HG03175 (cell line): ENCODE measurements around the gene RPS2.
A peak's percentile ranks its signal among the peaks of the same experiment; 100 is the strongest.
"Not testable (repeated sequence)": the region's sequence is repeated elsewhere in the genome, so short reads cannot be mapped to it uniquely, and the experiment has no call there.

Experiments used
- ATAC-seq: cut with Tn5 transposase; IDR thresholded peaks from one replicate; pipeline ENCODE4 v1.9.1; 2021; ENCODE audit warnings: mild to moderate bottlenecking, moderate library complexity; ENCODE audit not compliant: unreplicated experiment

RPS2 gene

DNA sequence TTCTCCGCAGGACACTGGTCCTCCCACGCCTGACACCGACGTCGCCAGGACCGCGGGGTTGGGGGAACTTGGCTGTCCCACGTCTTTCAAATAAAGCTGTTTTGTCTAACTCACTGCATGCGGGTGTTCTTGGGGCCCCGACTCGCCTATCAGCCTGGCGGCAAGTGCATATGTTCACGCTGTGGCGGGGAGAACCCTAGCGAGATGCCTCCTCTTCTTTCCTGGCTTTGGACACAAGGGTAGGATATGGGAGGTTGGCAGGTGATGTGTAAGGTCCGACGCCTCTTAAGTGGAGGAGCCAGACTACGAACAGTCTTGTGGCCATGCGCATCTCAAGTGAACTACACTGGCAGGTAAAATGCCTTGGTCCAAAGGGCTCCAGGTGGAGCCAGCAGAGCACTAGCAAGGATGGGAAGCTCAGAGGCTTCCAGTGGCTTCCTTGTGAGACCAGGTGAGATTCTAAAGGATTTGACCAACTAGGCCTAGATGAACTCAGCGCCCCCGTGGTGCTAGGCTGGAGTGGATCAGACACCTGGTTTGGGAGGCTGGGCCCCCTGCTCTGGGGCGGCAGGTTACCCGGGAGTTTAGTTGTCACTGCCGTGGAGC is 873 bp upstream of the RPS2 start:
- no peak for ATAC-seq

DNA sequence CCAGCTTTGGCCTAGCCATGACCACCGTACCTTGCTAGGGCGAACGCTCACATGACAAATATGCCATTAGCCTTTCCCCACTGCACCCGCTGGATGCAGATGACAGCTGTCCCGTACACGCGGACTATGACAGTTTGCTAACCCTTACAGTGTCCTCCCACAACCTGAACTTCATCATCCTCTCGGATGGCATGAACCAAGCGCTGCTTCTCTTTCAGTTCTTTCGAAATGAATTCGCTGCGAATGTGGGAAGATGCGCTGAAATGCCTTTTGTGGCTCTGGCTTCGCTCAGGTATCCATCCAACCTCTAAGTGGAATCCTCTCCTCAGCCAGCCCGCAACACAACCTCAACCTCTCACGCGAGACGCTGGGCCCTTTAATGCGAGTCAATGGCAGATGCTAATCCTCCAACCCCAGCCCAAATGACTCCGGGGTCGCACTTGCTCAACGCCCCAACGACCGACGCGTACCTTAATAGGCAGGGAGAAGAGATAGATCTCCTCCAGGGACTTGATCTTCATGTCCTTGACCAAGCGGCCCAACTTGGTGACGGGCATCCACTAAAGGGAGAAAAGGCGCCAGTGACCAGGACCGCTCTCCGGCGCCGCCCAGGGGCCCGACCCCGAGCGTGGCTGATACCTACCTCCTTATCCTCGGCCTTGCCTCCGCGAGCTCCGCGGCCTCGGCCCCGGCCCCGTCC is 670 bp downstream of the RPS2 start:
- peak; percentile 5 for ATAC-seq

DNA sequence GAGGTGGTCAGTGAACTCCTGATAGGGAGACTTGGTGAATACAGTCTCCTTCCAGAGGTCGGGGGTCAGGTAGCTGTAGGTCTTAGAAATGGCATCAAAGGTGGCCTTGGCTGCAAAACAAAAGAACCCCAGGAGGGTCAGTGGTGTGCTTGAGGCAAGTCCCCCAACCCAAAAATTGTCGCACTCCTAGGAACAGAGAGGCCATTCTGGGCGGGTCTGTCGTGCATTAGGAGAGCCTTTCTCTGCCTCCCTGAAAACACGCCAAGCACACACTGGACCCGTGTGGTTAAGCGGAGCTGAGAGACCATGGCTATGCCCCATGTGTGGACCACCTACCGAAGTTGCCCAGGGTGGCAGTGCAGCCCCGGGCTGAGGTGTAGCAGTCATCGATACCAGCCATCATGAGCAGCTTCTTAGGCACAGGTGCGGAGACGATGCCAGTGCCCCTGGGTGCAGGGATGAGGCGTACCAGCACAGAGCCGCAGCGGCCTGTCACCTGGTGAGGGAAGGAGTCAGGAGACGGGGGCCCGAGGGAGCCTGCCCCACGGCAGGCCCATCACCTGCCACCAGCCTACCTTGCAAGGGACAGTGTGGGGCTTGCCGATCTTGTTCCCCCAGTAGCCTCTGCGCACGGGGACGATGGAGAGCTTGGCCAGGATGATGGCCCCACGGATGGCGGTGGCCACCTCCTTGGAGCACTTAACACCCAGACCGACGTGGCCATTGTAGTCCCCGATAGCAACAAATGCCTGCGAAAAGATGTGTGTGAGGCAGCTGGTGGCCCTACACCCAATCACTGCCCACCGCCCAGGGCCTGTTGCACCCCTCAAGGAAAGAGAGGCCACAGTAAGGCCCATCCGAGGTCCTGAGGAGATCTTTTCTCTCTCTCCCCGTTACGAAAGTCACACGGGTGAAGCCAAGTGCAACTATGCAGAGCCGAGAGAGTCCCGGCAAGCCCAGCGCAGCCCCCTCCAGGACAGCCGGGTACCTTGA is 2.2 kb downstream of the RPS2 start:
- ATAC-seq = not testable (repeated sequence)

DNA sequence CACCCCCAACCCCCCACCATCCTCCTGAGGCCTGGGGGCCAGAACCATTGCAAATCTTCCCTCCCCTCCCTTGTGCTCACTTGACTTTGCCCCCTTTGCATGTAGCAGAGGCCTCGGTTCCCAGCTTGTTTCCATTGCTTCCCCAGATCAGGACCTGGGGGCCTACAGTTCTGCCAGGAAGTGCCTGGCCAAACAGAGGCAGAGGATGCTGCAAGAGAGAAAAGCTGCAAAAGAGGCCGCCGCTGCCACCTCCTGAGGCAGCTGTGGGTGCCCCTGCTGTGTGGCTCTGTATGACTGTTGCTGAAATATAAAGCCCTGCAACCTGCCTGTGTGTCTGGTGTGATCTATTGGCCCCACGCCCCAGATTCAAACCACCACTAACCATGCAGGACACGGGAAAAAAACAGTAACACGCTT is 3.0 kb downstream of the RPS2 start:
- no peak for ATAC-seq

DNA sequence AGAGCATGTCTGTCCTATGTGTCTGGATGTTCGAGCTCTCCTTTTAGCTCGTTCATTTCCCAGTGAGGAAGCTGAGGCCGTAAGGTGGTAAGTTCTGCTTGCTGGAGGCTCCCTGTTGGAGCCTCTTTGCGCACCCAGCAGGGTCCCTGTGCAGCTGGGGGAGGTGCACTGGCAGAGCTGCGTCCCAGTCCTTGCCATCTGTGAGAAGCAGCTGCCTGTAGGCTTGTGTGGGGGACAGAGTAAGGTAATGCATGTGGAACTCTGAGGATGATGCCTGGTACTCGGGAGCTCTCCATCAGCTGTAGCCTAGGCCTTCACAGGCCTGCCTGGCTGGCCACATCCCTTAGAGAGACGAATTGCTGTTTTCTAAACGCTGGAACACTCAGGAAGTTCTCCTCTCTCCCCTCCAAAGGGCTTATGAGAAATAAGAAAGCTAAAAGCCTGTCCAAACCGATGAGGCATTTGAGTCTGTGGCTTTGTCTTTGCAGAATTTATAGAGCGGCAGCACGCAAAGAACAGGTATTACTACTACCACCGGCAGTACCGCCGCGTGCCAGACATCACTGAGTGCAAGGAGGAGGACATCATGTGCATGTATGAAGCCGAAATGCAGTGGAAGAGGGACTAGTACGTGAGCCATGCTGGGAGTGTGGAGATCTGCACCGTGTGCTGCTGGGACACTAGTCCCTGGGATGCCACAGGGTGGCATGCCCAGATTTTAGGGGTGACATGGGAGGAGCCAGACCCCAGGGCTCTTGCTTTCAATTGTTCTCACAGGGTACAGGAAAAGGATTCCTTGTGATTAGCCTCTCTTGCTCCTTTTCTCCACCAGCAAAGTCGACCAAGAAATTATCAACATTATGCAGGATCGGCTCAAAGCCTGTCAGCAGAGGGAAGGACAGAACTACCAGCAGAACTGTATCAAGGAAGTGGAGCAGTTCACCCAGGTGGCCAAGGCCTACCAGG is 3.7 kb downstream of the RPS2 start:
- no peak for ATAC-seq

DNA sequence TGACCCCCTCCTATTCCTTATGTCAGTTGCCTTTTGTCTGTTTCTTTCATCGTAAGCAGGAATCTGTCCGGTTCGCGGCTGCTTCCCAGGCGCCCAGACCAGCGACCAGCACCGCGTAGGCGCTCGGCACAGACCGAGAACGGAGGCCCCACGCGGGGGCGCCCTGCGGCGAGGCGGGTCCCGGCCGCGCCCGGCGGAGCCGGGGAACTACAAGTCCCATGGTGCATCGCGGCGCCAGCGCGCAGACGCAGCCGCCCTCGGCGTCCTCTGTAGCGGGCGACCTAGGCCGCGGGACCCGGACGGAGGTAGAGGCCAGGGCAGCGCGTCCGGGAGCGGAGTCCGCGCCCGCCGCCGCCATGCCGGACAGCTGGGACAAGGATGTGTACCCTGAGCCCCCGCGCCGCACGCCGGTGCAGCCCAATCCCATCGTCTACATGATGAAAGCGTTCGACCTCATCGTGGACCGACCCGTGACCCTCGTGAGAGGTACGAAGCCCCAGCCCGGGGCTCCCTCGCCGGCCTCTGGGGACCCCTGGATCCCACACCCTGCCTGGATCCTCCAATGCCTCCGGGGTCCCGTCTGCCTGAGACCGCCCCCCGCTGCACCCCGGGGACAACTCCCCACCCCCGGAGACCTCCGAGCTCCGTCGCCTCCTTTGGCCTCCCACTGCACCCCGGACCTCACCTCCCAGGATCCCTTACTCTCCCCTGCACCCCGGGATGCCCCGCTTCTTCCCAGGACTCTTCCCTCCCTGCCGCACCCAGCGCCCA is 5.2 kb downstream of the RPS2 start, which contains the start of gene NDUFB10:
NDUFB10 (plus strand) TSS at position 270 of the 771 bp plus-strand sequence; CDS start at position 357, 87 bp downstream.
- peak; percentile 75 for ATAC-seq

DNA sequence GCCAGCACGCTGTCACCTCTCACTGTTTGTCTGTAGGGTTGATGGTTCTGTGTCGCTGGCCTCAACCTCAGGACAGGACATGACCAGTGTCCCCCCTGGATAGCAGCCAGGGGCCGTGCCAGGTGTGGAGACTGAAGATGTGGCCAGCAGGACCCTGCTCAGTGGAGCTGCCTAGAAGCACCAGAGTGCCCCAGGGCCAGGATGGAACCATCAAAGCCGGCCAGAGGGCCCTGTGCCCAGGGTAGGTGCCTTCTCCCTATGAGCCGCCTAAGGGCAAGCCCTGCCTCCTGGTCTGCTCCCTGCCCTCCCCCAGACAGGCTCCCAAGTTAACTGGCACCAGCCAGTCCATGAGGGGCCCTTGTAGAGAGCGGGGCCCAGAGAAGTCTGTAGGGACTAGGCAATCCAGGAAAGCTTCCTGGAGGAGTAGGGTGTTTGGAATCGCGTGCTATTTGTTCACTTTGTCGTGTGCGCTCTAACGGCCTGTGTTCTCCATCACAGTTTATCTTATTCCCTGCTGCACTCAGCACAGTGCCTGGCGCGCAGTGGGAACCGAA is 5.8 kb downstream of the RPS2 start:
- ATAC-seq = peak; percentile 11

DNA sequence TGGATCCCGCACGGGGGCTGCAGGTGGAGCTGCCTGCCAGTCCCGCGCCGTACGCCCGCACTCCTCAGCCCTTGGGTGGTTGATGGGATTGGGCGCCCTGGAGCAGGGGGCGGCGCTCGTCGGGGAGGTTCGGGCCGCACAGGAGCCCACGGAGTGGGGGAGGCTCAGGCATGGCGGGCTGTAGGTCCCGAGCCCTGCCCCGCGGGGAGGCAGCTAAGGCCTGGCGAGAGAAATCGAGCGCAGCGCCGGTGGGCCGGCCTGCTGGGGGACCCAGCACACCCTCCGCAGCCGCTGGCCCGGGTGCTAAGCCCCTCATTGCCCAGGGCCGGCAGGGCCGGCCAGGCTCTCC is 6.5 kb downstream of the RPS2 start:
- not testable (repeated sequence) for ATAC-seq

DNA sequence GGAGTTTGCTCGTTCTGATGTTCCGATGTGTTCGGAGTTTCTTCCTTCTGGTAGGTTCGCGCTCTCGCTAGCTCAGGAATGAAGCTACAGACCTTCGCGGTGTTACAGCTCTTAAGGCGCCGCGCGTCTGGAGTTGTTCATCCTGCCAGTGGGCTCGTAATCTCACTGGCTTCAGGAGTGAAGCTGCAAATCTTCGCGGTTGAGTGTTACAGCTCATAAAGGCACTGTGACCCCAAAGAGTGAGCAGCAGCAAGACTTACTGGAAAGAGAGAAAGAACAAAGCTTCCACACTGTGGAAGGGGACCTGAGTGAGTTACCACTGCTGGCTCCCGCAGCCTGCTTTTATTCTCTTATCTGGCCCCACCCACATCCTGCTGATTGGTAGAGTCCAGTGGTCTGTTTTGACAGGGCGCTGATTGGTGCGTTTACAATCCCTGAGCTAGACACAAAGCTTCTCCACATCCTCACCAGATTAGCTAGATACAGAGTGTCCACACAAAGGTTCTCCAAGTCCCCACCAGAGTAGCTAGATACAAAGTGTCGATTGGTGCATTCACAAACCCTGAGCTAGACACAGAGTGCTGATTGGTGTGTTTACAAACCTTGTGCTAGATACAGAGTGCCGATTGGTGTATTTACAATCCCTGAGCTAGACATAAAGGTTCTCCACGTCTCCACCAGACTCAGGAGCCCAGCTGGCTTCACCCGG is 7.0 kb downstream of the RPS2 start:
- ATAC-seq = not testable (repeated sequence)

DNA sequence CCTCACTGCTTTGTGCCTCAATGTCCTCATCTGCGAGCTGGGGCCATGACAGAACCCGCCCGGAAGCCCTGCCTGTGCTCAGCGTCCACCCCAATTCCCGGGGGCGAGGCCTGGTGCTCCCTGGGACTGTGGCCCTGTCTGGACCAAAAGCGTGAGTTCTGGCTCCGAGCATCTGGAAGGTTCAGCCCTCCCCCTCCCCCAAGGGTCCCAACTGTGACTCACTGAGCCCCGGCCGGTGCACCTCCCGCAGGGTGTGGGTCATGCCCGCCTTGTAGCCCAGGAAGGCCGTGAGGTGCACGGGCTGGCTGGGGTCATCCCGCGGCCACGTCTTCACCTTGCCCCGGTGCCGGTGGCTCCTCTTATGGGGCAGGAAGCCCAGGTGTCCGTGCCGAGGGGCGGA is 10.9 kb downstream of the RPS2 start:
- no peak for ATAC-seq

DNA sequence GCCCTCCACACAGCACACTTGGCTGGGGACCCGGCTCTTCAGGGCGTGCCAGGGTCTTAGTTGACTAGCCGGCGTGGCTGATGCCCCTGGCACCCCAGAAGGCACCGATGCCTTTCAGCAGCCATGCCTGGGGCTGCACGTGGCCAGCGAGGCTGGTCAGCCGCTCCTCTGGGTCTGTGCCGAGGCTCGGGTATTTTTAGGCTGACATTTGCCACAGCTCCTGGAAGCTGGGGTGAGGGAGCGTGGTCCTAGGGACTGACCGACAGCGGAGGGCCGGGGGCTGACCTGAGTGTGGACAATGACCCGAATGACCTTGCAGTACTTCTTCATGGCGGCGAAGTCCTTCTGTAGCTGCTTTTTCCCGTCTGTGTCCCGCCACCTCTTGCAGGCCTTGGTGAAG is 14.1 kb downstream of the RPS2 start:
- no peak for ATAC-seq

DNA sequence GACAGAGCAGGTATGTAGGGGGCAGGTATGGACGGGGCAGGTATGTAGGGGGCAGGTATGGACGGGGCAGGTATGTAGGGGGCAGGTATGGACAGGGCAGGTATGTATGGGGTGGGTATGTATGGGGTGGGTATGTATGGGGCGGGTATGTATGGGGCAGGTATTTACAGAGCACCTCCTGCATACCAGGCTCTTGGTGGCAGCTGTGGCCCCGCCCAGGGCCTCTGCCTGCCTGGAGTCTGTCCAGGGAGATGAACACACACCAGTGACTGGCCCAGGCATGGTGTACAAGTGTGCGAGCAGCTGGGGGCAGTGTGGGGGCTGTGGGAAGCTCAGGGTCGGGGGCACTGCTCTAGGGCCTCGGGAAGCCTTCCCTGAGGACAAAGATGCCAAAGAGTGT is 14.6 kb downstream of the RPS2 start:
- ATAC-seq = no peak

DNA sequence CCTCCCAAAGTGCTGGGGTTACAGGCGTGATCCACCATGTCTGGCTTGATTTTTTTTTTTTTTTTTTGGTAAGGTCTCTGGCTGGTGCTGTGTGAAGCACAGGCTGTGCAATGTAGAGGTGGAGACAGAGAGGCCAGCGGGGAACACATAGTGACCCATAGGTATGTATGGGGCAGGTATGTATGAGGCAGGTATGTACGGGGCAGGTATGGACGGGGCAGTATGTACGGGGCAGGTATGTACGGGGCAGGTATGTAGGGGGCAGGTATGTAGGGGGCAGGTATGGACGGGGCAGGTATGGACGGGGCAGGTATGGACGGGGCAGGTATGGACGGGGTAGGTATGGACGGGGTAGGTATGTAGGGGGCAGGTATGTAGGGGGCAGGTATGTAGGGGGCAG is 15.1 kb downstream of the RPS2 start:
- no peak for ATAC-seq

DNA sequence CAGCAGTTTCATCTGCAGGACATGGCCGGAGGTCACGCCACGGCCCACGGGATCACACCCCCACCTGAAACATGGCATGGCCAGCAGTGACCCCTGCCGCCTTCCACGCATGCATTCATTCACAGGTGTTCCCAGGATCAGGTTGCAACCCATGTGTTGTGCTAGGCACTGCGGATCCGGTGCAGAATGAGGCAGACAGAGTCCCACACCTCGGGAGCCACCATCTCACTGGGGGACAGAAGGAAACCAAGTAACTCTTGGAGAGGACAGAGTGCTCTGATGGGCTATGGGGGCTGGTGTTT is 17.3 kb downstream of the RPS2 start:
- no peak for ATAC-seq

DNA sequence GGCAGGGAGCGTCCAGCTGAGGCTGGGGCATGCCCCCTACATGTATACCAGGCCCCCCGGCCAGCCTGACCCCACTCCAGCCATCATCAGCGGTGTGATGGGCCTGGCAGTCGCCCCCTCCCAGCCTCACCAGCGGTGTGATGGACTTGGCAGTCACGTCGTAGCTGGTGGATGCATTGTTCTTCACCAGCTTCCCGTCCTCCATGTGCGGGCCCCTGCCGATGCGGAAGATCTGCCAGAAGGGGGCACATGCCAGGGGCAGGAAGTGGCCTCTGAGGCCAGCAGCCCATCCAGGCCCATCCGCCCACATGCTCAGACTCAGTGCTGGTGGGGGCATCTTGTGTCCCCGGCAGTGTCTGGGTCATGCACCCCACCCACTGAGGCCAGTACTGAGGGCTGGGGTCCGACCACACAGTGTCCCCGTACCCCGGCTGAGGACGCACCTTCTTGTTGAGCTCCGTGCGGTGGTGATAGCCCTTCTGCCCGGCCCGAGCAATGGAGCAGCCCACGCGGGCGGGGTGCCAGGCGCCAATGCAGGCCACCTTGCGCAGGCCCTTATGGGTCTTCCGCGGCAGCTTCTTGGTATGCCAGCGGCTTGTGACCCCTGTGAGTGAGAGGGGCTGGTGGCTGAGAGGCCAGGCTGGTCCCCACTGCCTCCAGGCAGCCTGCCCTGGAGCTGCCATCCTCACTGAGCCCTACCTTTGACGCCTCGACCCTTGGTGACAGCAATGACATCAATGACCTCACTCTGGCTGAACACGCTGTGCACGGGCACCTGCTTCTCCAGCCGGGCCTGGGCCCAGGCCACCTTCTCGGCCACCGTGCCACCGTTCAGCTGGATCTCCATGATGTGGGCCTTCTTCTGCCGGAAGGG is 17.9 kb downstream of the RPS2 start:
- ATAC-seq = no peak

DNA sequence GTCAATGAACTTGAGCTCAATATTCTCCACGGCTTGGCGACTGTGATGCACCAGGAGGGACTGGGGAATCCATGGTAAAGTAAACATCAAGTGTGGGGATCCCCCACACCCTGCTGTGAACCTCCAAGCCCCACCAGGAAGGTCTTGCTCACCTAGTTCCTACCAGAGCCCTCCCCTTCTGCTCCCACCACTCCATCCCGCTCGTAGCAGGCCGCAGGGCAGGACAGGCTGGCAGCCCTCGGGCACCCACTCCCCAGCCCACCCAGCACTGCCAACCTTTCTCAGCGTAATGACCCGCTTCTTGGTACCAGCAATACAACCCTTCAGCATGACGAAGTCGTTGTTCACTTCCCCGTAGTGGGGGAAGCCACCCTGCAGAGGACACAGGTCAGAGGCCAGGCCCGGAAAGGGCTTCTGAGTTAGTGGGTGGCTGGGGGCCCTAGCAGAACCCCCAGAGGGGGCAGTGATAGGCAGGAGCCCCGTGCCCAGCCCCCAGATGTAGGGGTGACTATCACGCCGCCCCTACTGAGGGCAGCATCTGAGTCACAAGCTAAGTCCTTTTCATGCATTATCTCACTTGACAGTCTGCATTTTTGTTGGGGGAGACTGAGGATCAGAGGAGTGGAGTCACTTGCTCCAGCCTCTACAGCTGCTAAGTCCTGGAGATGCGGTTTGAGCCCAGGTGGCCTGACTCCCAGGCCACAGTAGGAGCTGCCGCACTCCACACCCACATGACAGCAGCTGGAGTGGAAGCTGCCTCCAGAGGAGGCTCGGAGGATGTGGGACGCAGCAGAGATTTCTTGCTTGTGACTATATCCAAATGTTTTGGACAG is 18.9 kb downstream of the RPS2 start:
- ATAC-seq = no peak

DNA sequence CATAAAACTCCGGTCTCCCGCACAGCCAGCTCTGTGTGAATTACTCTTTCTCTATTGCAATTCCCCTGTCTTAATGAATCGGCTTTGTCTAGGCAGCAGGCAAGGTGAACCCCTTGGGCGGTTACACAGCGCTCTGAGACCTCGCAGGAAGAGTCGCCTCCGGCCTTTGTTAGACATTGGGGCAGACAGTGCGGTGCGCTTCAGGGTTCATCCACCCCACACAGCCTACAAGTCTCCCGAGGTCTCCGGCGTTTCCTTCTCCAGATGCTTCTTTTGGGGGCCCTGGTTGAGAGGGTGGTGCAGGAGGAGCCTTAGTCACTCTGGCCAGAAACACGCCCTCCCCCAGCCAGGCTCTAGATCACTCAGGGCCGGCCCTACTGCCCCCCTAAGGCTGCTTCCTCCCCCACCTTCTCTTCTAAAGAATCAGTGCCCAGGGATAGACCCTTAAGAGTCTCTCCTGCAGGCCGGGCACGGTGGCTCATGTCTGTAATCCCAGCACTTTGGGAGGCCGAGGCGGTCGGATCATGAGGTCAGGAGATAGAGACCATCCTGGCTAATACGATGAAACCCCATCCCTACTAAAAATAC is 19.9 kb downstream of the RPS2 start:
- ATAC-seq = no peak
